GM18498 (cell line): ENCODE data around the gene LRP5.

Experiments
- ATAC-seq: cut with Tn5 transposase; IDR thresholded peaks from one replicate; pipeline ENCODE4 v1.9.1; 2021; ENCODE audit warnings: mild to moderate bottlenecking, moderate library complexity; ENCODE audit not compliant: unreplicated experiment

The LRP5 gene

DNA sequence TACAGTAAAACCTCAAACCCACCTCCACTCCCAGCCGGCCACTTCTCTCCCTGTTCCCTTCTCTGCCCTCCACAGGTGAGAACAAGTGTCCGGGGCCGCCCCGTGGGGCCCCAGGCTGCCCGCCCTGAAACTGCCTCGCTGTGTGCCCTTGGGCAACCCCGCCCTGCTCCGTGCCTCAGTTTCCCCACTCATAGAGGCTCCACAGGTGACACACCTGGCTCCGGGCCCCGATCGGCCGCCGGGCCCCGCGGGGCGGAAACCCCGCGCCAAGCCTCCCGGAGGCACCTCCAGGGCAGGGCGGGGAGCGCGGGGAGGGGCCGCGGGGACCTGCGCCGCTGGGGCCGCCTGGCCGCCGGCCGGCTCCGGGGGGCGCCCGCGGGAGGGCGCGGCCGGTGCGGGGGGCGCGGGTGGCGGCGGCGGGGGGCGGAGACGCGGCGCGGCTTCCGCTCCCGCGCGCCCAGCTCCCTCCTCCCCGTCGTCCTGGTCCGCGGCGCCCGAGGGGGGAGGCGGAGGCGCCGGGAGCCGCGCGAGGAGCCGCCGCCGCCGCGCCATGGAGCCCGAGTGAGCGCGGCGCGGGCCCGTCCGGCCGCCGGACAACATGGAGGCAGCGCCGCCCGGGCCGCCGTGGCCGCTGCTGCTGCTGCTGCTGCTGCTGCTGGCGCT is at the start of gene LRP5:
Gene LRP5 (plus strand): TSS at position 475 of the 663 bp plus-strand sequence. CDS start 124 bp downstream, at position 599.
- no peak for ATAC-seq

- ATAC-seq: no peak
Measured at GRCh38 chr11:68263444-68264035, 48.9 kb upstream of the LRP5 start.

DNA sequence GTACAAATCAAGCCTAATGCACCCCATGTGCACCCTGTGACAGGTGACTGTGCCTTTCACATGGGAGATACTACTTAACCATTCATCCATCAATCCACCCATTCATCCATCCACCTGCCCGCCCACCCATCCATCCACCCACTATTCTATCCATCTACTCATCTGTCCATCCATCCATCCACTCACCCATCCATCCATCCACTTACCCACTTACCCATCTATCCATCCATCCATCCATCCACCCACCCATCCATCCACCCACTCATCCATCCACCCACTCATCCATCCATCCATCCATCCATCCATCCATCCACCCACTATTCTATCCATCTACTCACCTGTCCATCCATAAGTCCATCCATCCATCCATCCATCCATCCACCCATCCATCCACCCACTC is 48.1 kb upstream of the LRP5 start:
- ATAC-seq: no peak

- no peak for ATAC-seq
Measured at GRCh38 chr11:68264741-68265540, 47.5 kb upstream of the LRP5 start.

DNA sequence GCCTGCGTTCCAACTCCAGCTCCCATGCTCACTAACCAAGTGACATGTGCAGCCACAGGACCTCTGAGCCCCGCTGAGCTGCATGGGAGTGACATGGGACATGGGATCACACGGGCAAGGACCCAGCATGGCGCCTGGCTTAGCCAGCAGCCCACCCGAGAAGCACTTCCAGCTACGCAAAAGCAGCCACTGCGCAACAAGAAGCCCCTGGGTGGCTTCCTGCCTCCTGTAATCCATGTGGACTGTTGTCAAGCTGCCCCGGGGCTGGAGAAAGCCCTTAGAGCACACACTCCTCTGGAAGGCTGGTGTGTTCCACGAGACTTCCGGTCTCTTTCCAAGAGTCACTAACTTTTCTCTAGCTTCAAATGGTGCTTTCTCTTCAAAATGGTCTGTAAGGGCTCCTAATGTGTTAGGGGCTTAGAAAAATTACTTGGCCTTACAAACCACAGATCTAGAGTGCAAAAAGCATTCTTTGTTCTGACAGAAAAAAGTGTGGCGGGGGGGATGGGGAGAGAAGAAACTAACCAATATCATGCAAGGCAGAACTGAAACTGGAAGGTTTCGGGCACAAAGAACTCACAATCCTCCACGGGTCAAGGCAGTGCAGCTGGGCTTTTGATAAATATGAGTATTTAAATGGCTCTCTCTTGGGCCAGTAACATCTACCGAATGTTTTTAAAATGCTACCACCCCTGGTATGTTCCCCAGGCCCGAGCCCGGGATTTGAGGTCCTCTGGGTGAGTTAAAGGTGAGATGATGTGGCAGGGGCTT is 46.1 kb upstream of the LRP5 start:
- ATAC-seq: peak; percentile 59

GRCh38 chr11:68266936-68267880 is 45.2 kb upstream of the LRP5 start:
- ATAC-seq: no peak

- ATAC-seq: no peak
Measured at GRCh38 chr11:68267881-68268240, 44.5 kb upstream of the LRP5 start.

DNA sequence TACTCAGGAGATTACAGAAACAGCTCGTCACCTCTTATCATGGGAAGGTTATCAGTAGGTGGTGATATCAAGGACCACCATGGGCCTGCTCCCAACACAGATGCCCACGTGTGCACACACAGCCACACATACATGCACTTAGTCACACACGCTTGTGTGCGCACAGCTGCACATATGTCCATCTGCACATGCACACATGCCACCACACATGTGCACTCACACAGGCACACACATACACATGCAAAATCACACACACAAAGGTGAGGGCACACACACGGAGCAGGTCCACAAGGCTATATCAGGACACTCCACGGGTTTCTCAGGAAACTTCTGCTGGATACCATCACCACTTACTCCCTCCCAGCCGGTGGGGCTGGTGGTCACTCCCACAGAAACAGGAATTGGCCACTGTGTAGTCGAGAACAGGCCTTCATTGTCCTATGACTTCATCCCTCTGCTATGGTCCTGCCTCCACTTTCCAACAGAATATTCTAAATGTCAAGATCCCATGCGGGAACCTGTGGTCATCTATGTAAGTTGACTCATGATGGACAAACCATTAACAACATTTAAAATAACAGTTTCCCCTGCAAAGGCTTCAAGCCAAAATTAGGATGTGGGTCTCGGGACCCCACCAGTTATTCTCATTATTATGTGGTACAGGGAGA is 42.8 kb upstream of the LRP5 start:
- ATAC-seq: no peak

GRCh38 chr11:68270196-68271022 is 42.0 kb upstream of the LRP5 start:
- no peak for ATAC-seq

DNA sequence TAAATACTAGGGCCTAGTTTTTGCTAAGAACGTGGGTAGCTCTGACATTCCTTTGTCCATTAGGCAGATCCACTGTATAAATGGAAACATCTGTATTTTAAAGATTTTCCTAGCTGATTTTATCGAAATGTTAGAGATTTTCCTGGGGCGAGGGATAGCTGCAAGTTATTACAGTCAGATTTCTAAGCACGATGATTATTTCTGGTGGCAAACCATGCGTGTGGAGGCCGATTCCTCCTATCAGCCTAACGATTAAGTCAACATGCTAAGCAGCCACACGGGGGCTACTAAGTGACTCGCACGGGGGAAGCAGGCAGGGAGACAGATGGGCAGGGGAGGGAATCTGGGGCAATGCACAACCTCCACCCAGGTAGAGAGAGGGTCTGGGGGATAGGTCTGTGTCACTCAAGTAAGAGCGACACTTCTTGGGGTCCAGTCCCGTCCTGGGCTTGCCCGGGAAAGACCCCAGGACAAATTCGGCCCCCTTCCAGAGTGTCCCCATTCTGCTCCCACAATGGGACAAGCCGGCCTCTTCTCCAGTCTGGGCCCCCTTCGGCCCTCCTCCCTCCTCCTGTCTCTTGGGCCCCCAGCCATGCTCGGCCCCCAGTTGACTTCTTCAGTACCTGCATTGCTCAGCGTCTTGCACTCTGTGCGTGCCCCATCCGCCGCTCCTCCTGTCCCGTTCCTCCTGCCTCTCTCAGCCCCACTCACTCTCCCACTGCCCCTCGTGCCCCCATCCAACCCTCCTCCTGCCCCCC is 41.2 kb upstream of the LRP5 start:
- ATAC-seq: peak; percentile 13

DNA sequence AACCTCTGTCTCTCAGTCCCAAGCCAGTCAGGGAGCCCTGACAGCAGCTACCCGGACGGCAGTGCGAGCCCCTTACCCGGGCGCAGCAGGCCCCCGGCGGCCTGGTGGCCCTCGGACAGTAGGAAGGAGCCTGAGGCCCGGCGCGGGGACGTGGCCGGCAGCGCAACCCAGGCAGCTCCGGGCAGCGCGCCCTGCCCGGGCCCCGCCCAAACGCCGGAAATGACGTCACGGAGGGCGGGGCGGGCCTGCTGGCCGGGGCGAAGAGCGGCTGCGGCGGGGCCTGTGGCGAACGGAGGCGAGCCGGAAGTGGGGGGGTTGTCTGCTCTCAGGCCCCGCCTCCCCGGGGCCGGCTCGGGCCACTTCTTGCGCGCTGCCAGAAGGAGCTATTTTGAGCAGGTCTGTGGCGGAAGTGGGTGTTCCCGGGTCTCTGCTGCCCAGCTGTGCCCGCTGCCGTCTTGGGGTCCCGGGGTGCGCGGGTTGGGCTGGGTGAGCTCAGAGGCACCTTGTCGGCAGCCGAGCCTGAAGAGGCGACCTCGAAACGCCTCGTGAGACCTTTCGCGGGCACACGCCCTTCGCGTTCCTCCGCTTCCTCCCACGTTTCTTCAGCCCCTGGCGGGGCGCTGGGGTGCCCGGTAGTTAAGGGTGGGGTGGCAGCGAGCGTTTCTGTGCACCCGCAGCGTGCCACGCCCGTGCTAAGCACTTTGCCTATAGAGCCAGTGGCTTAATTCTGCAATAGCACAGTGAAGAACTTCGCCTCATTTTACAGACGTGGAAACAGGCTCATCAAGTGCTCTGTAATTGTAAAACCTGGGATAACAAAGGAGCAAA is 40.4 kb upstream of the LRP5 start, which contains the start of gene C11orf24:
Gene C11orf24 (minus strand): TSS at position 193 of the 828 bp plus-strand sequence. CDS start 8,206 bp downstream, outside the sequence.
- peak; percentile 80 for ATAC-seq

DNA sequence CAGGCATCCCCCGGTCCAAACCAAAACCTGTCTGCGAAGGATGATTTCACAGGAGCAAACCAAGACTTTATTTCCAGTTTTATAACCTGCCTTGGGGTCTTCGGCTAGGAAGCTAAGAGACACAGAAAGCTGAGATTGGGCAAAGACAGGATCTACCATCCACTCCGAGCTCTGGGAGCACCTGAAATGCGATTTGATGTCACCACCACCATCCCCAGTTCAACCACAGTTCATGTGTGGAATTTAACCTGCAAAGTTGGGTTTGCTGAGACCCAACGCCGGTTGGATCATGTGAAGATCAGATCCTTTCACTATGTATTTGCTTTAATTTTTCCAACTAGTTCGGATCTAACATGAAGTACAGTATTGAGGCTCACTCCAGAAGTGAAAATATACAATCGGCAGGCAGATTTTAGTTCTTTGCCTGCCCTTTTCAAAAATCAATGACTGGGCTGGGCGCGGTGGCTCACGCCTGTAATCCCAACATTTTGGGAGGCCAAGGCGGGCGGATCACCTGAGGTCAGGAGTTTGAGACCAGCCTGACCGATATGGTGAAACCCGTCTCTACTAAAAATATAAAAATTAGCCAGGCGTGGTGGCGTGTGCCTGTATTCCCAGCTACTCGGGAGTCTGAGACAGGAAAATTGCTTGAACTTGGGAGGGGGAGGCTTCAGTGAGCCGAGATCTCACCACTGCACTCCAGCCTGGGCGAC is 39.2 kb upstream of the LRP5 start:
- ATAC-seq: no peak

- ATAC-seq: no peak
Measured at GRCh38 chr11:68274306-68274705, 38.1 kb upstream of the LRP5 start.

- ATAC-seq: no peak
Measured at GRCh38 chr11:68275721-68276507, 36.5 kb upstream of the LRP5 start.

- no peak for ATAC-seq
Measured at GRCh38 chr11:68276861-68277260, 35.5 kb upstream of the LRP5 start.

- no peak for ATAC-seq
Measured at GRCh38 chr11:68279676-68280075, 32.7 kb upstream of the LRP5 start.
